Activated naive CD4-positive, alpha-beta T cell treated with anti-CD3 and anti-CD28 coated beads for 36 hours (primary cell): Measurements from ENCODE around the gene COL4A6. TPM values are rescaled to one million over a fixed set of nuclear protein-coding genes. Genes with fewer than 3 reads are reported as not detected.

Experiments
- CTCF ChIA-PET: fragments of 350-600 bp; sonication (Branson Sonifier 250); formaldehyde crosslinking; loops from one replicate; lab custom pipeline; 2021; ENCODE audit warnings: antibody characterized with exemption; lab: Charles Lee
- DNase-seq: peaks from one replicate; pipeline ENCODE4 v3.0.0-alpha.2; 2020
- H3K27ac Mint-ChIP-seq: one replicate; pipeline ENCODE4 v1.8.0; 2021; ENCODE audit warnings: mild to moderate bottlenecking, mixed read lengths
- H3K27me3 Mint-ChIP-seq: one replicate; pipeline ENCODE4 v1.8.0; 2021; ENCODE audit warnings: low read depth, mixed read lengths
- H3K36me3 Mint-ChIP-seq: one replicate; pipeline ENCODE4 v1.8.0; 2021; ENCODE audit warnings: low read depth, mixed read lengths
- H3K4me1 Mint-ChIP-seq: one replicate; pipeline ENCODE4 v1.8.0; 2021; ENCODE audit warnings: low read depth, mixed read lengths
- H3K4me3 Mint-ChIP-seq: one replicate; pipeline ENCODE4 v1.8.0; 2021; ENCODE audit warnings: mild to moderate bottlenecking, moderate library complexity, mixed read lengths
- H3K9me3 Mint-ChIP-seq: one replicate; pipeline ENCODE4 v1.8.0; 2021; ENCODE audit warnings: mixed read lengths
- intact Hi-C: fragments of 100-400 bp; cut with micrococcal nuclease; formaldehyde crosslinking; loops from one replicate; pipeline ENCODE4 v1.15.1; 2023
- total RNA-seq, 2 experiments: library from RNA; stranded (reverse); gene quantifications; one replicate each; pipeline ENCODE4 v1.2.3, GENCODE V29; 2021

Gene COL4A6
- total RNA-seq, 2 experiments from 2014 or later = not detected

DNA sequence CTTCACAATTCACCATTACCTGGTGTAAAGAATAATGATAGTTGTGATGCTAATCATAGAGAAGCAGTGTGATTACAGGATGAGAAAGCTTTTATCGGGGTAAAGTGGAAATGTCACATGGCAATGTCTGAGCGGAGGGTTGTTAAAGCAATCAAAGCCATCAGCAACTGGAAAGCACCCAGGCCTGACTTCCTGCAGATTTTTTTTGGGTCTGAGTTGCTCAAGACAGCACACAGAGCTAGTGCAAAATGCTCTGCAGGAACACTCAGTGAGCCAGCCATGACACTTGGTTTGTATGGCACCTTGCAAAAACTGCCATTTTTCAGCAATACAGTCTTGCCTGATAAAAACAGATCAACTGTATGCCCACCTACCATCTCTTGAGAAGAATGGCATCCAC is 152.9 kb downstream of the COL4A6 start:
- no peaks in the 10 kb centered on the region for H3K9me3 Mint-ChIP-seq
- intact Hi-C loops = no loop called here
- CTCF ChIA-PET = no interaction called here

DNA sequence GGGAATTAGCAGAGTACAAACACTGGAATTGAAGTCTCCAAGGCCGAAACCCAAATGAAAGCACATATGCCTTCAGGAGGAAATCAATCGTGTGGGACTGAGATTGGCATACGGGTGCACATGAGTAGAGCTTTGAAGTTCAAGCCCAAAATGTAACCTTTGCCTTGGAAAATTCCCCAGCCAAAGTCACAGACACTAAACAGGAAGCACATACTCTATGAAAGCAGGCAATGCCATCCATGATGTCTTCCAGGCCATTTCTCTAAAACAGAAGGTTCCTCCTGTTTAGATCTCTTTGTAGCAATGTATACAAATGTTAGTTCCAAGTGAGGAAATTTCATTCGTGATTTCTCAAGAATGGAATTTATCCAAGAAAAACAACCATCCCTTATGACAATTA is 162.5 kb downstream of the COL4A6 start:
- H3K27ac Mint-ChIP-seq = no peak overlapping the region
- intact Hi-C loops = no loop called here
- CTCF ChIA-PET = no interaction called here
- no peaks in the 10 kb centered on the region for H3K36me3 Mint-ChIP-seq
- no peak for DNase-seq
- no peaks in the 10 kb centered on the region for H3K27me3 Mint-ChIP-seq
- no peak overlapping the region for H3K4me3 Mint-ChIP-seq
- no peaks in the 10 kb centered on the region for H3K4me1 Mint-ChIP-seq
- H3K9me3 Mint-ChIP-seq = peaks cover 3% of the 10 kb centered on the region

More for the DNA sequence above, 152.9 kb downstream of the COL4A6 start:
- Mint-ChIP-seq H3K36me3 (no peaks in the 10 kb centered on the region), H3K4me1 (no peaks in the 10 kb centered on the region), H3K27ac (no peak overlapping the region), H3K27me3 (peaks cover 3% of the 10 kb centered on the region), H3K4me3 (no peak overlapping the region)
- no peak for DNase-seq

DNA sequence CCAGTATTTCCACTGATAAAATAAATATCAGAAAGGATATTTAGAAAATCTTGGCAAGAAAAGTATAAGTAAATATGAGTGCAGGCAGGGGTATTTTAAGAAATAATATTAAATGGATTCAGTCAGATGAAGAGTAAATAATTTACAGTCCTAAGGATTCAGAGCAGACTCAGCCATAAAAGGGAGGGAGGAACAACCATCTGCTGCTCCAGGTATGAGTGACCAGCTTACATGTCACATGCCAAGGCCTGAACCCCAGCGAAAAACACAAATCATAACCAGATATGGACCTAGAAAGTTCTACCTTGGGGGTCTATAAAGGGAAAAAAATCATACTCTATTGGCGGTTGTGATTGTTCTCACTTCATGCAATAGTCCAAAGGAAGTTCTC is 166.8 kb downstream of the COL4A6 start:
- Mint-ChIP-seq H3K27ac (no peak overlapping the region), H3K4me3 (no peak overlapping the region), H3K4me1 (no peaks in the 10 kb centered on the region), H3K36me3 (no peaks in the 10 kb centered on the region), H3K9me3 (no peaks in the 10 kb centered on the region), H3K27me3 (no peaks in the 10 kb centered on the region)
- CTCF ChIA-PET = no interaction called here
- intact Hi-C loops = no loop called here
- DNase-seq = no peak

DNA sequence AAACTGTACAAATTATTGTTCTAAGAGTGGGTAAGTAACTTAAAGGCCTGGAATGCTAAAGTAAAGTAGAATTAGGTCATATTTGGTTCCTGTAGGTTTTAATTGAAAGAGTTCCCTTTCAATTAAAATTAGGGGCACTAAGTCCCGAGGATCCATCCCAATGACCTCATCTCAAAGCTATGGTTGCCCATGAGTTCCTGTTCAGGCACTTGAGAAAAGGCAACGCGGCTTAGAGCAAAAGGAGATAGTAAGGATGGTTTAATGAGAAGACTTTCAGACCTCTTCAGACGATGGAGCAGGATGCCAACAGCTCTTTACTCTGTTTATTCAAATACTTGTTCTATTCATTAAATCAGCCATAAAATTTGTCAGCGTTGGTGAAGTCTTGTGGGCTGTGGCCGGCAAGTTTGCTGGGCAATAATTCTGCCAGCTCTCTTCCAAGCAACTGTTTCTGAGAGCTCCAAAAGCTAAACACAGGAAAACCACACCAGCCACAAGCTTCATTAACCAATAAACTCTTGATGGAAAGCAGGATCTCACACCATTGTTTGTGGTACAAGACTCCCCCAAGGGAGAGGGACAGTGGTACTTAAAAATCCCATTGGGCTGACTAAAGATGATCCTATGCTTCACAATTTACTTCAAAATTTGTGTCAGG is 167.4 kb downstream of the COL4A6 start:
- Mint-ChIP-seq H3K27ac (no peak overlapping the region), H3K27me3 (no peaks in the 10 kb centered on the region), H3K4me3 (no peak overlapping the region), H3K36me3 (no peaks in the 10 kb centered on the region), H3K9me3 (no peaks in the 10 kb centered on the region), H3K4me1 (no peaks in the 10 kb centered on the region)
- CTCF ChIA-PET = no interaction called here
- no peak for DNase-seq
- intact Hi-C loops = no loop called here

DNA sequence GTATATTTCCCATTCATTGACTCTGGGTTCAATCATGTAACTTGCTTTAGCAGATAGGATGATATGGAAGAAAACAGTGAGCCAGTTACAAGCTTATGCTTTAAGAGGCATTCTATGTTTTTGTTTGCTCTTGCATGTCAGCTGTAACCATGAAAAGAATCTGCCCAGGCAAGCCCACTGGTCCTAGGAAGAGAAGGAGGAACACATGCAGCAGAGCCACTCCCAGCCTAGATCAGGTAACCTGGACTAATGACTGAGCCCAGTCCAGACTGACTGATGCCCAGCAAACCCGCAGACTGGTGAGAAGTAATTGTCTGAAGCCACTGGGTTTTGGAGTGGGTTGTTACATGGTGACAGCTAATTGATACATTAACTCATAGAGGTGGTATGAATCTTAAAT is 167.9 kb downstream of the COL4A6 start:
- H3K4me1 Mint-ChIP-seq = no peaks in the 10 kb centered on the region
- CTCF ChIA-PET = no interaction called here
- H3K36me3 Mint-ChIP-seq = no peaks in the 10 kb centered on the region
- DNase-seq = no peak
- no peaks in the 10 kb centered on the region for H3K9me3 Mint-ChIP-seq
- peaks cover 2% of the 10 kb centered on the region for H3K27me3 Mint-ChIP-seq
- H3K27ac Mint-ChIP-seq = no peak overlapping the region
- intact Hi-C loops = no loop called here
- no peak overlapping the region for H3K4me3 Mint-ChIP-seq

DNA sequence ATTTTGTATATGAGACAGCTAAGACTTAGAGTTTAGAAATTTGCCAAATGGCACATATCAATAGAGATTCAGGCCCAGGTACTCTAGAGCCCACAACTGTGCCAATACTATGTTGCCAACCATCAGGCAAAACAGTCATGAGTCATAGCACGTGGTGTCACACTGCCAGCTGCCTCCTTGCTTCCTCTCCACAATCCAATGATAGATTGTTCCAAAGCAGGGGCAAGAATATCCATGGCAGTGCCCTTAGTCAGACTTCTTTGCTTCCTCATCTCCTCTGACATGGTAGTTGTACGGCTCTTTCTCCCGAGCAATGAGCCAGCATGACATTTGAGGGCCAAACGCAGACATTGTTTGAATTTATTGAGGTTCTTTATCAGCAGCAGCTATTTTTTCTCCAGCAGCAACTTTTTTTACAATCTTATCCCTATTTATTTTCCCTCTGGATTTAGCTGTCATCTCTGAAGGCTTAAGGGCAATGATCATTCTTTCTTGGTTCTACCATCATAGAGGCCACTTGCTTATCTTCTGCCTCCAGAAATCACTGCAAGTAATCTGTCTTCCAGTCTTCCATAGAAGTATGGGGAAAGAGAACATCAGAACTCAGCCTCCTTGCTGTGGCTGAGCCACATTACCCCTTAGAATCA is 169.7 kb downstream of the COL4A6 start:
- H3K4me3 Mint-ChIP-seq = no peak overlapping the region
- H3K9me3 Mint-ChIP-seq = no peaks in the 10 kb centered on the region
- H3K4me1 Mint-ChIP-seq = no peaks in the 10 kb centered on the region
- CTCF ChIA-PET = no interaction called here
- H3K27me3 Mint-ChIP-seq = peaks cover 2% of the 10 kb centered on the region
- no peak overlapping the region for H3K27ac Mint-ChIP-seq
- DNase-seq = no peak
- intact Hi-C loops = no loop called here
- H3K36me3 Mint-ChIP-seq = no peaks in the 10 kb centered on the region

DNA sequence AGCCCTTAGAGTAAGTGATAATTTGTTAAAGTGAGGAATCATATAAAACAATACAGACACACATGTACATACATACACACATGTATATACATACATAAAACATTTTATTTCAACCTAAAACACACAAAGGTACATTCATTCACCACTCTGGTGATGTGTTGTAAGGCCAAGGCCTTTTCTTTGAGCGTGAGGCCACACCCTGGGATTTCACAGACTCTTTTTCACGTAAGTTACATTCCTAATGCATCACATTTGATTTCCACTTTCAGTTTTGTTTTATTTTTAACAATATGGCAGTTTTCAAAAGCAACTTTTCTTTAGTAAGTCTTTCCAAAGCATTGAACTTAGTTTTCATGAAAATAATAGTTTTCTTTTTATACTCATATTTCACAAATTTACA is 170.7 kb downstream of the COL4A6 start:
- peaks cover 2% of the 10 kb centered on the region for H3K27me3 Mint-ChIP-seq
- H3K4me1 Mint-ChIP-seq = no peaks in the 10 kb centered on the region
- no peak overlapping the region for H3K4me3 Mint-ChIP-seq
- H3K9me3 Mint-ChIP-seq = no peaks in the 10 kb centered on the region
- CTCF ChIA-PET = no interaction called here
- DNase-seq = no peak
- H3K36me3 Mint-ChIP-seq = no peaks in the 10 kb centered on the region
- no peak overlapping the region for H3K27ac Mint-ChIP-seq
- intact Hi-C loops = no loop called here

DNA sequence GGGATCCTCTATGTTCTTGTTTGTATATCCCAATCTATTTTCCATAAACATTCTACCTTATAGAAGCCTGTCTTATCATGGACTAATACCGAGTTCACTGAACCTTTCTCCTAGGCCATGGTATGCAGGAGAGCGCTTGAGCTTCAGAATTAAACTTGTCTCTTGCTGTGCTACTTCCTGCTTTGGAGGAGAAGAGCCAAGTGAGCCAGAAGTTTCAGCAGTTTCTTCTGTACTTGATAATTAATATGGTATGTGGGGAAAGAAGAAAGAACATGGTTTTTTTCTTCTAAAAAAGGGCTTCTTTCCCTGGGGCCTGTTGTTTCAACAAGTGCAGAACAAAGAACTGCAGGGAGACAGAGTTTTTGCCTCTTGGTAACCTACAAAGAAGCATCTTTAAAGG is 173.8 kb downstream of the COL4A6 start:
- H3K36me3 Mint-ChIP-seq = no peaks in the 10 kb centered on the region
- CTCF ChIA-PET = no interaction called here
- DNase-seq = no peak
- no peaks in the 10 kb centered on the region for H3K9me3 Mint-ChIP-seq
- H3K27ac Mint-ChIP-seq = no peak overlapping the region
- peaks cover 2% of the 10 kb centered on the region for H3K27me3 Mint-ChIP-seq
- no peak overlapping the region for H3K4me3 Mint-ChIP-seq
- H3K4me1 Mint-ChIP-seq = no peaks in the 10 kb centered on the region
- intact Hi-C loops = no loop called here

DNA sequence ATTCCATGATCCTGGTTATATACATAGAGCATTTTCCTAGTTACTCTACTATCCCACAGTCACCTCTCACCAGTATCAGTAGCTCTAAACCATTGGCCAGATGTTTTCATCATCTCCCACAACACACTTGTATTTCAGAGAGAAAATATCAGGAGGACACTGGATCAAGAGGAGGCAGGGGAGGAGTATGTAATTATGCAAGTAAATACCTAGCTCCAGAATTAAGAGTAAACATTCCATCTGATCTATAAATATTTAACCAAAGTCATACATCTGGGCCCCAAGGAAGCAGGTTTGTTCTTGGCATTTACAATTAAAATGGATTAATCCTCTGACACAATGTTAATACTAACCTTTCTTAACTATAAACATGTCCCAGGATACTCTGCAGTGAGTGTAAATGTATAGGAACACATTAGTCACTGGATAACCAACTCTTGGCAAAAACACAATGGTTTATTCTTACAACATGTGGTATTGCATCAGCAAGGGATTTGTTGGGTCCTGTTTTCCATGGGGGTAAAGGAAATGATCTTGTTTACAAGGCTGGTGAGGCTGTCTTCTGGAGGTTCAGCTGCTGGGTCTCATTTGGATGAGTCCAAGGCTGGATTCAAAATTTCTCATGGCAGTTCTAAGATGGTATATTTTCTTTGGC is 176.5 kb downstream of the COL4A6 start:
- CTCF ChIA-PET = no interaction called here
- no peaks in the 10 kb centered on the region for H3K36me3 Mint-ChIP-seq
- no peak overlapping the region for H3K27ac Mint-ChIP-seq
- H3K9me3 Mint-ChIP-seq = no peaks in the 10 kb centered on the region
- no peak overlapping the region for H3K4me3 Mint-ChIP-seq
- peaks cover 2% of the 10 kb centered on the region for H3K27me3 Mint-ChIP-seq
- no peak for DNase-seq
- H3K4me1 Mint-ChIP-seq = no peaks in the 10 kb centered on the region
- intact Hi-C loops = no loop called here

DNA sequence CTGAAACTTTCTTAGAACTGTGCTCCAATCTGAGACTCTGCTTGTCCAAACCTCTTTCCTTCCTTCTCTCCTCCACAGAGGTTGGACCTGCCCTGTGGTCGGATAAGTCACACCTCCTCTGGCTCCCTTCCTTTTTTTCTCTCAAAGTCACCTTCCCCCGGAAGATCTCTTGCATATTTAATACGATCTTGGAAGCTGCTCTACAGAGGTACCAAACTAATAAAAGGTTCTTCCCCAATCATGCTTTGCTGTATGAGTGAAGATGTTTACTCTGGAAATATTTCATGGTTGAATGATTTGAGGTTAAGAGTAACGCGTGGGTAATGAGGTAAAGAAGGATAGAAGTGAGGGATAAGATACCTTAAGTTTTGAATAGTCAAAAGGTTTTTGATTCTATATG is 180.7 kb downstream of the COL4A6 start:
- Mint-ChIP-seq H3K9me3 (no peaks in the 10 kb centered on the region), H3K36me3 (no peaks in the 10 kb centered on the region), H3K4me3 (no peak overlapping the region), H3K27ac (no peak overlapping the region), H3K27me3 (no peaks in the 10 kb centered on the region), H3K4me1 (no peaks in the 10 kb centered on the region)
- CTCF ChIA-PET = interaction anchor here (1.0 kb wide), 1 partner anchor 33 kb away, joined by 3 read pairs; no protein-coding TSS in a partner anchor
- intact Hi-C loops = no loop called here
- no peak for DNase-seq

DNA sequence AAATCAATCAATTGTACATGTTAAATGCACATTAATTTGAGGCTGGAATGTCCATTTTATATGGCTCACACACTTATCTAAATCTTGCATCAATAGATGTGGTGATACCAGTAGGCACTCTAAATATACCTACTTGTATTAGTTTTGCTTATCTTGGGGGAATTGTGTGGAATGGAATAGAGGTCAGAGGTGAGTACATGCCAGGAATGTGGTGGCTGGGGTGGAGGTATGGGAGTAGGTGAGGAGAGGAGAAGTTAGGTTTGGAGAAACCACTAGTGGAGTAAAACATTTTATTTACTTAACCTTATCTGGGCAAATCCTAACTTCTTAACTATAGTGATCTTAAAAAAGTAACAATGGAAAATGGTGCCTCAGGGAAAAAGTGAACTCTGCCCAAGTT is 183.6 kb downstream of the COL4A6 start:
- no peaks in the 10 kb centered on the region for H3K9me3 Mint-ChIP-seq
- no peak overlapping the region for H3K27ac Mint-ChIP-seq
- H3K36me3 Mint-ChIP-seq = no peaks in the 10 kb centered on the region
- CTCF ChIA-PET = no interaction called here
- no peaks in the 10 kb centered on the region for H3K27me3 Mint-ChIP-seq
- H3K4me1 Mint-ChIP-seq = no peaks in the 10 kb centered on the region
- DNase-seq = no peak
- intact Hi-C loops = no loop called here
- H3K4me3 Mint-ChIP-seq = no peak overlapping the region

DNA sequence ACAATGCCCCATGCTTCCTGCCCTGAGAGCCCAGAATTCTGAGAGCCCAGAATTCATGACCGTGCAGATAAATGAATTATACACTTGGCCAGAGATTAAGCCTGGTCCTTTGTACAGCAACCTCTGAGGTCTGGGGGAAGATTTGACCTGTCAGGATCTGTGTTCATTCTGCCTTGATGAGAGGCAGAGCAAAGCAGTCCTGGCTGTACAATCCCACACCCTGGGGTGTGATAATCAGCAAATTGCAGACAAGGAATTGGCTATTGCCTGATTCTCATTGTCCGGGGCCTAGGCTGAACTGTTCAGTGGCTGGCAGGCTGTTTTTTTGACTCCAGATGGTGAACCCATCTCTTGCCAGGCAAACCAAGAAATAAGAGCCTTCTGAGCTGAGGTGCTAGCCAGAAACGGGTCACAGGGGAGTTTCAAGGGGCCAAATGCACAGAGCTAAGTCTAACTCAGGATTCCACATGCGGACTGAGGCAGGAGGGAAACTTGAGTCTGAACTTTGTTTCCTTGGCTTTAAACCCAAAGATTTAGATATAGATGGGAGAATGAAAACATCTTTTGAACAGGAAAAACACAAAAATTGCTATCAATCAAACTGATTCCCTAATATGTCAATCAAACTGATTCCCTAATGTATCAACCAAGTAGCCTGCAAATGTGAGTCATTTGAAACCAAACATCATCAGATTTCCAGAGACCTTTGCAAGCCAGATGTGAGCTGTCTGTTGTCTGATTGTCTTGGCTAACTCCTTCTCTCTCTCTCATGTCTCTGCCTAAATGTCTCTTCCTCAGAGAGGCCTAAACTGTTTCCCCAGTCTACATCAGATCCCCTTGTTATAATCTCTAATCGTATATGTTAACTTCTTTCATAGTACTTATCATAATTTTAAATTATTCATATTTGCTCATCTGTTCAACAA is 187.3 kb downstream of the COL4A6 start:
- H3K9me3 Mint-ChIP-seq = no peaks in the 10 kb centered on the region
- no peak overlapping the region for H3K4me3 Mint-ChIP-seq
- intact Hi-C loops = no loop called here
- no peak overlapping the region for H3K27ac Mint-ChIP-seq
- DNase-seq = no peak
- H3K27me3 Mint-ChIP-seq = peaks cover 4% of the 10 kb centered on the region
- CTCF ChIA-PET = no interaction called here
- no peaks in the 10 kb centered on the region for H3K36me3 Mint-ChIP-seq
- no peaks in the 10 kb centered on the region for H3K4me1 Mint-ChIP-seq
